Uterus (tissue), 4 donors: ENCODE data around the gene PYGL. TPM values are rescaled to one million over a fixed set of nuclear protein-coding genes. Genes with fewer than 3 reads are reported as not detected.

Experiments used
- DNase-seq, 2 donors: peaks; one replicate each; pipeline ENCODE4 v3.0.0-alpha.2; 2019 to 2020
- H3K27ac ChIP-seq, 2 donors: fragments of 200-600 bp; sonication (generic); 1 replicate in 1 of 2; 2 replicates in 1 of 2; pipeline ENCODE4 v1.5.1; 2016 to 2018
- H3K27me3 ChIP-seq, 2 donors: fragments of 200-600 bp; sonication (generic); one replicate each; pipeline ENCODE4 v1.5.1; 2018 to 2019; ENCODE audit warnings: control low read depth in 1 of 2
- H3K36me3 ChIP-seq, 2 donors: fragments of 200-600 bp; sonication (generic); one replicate each; pipeline ENCODE4 v1.5.1; 2019; ENCODE audit warnings: control low read depth in 1 of 2
- H3K4me1 ChIP-seq, 2 donors: fragments of 200-600 bp; sonication (generic); one replicate each; pipeline ENCODE4 v1.5.1; 2018 to 2019; ENCODE audit warnings: control low read depth in 1 of 2
- H3K4me3 ChIP-seq, 2 donors: fragments of 200-600 bp; sonication (generic); 1 replicate in 1 of 2; 2 replicates in 1 of 2; pipeline ENCODE4 v1.5.1; 2018 to 2019; ENCODE audit warnings: mild to moderate bottlenecking in 1 of 2
- H3K9me3 ChIP-seq, 2 donors: fragments of 200-600 bp; sonication (generic); one replicate each; pipeline ENCODE4 v1.5.1; 2019; ENCODE audit warnings: control low read depth in 1 of 2
- POLR2A ChIP-seq, 2 donors: fragments of 450-650 bp; IDR thresholded peaks; one replicate each; pipeline ENCODE4 v1.6.1; 2016; ENCODE audit warnings: antibody characterized with exemption in 2 of 2, mild to moderate bottlenecking in 1 of 2, moderate library complexity in 1 of 2
- intact Hi-C: fragments of 100-400 bp; cut with DNase I; formaldehyde crosslinking; loops from one replicate; pipeline ENCODE4 v1.15.1; 2023; ENCODE audit warnings: low total_unique reads
- total RNA-seq, 4 donors: library from RNA; depleted of rRNA in 3 of 4; stranded (reverse); fragments of >200 nt in 3 of 4; gene quantifications; one replicate each; pipeline versions ENCODE4 v1.1.0 to v1.2.4, GENCODE V29; 2014 to 2023
- TF ChIP-seq, protein P1 (sequence below), 4 experiments: fragments of 200-600 bp in 2 of 4; fragments of 450-650 bp in 2 of 4; sonication (generic) in 2 of 4; IDR thresholded peaks; one replicate each; pipeline ENCODE4 v1.5.1; 2016 to 2019; ENCODE audit warnings: antibody characterized with exemption in 4 of 4, mild to moderate bottlenecking in 2 of 4, moderate library complexity in 1 of 4
- donor health status: DM: yes; HTN: yes; CAD: no.

The PYGL gene
- total RNA-seq, 4 donors from 2014 or later, result 15.4 to 62.4 (median 35.2) TPM

DNA sequence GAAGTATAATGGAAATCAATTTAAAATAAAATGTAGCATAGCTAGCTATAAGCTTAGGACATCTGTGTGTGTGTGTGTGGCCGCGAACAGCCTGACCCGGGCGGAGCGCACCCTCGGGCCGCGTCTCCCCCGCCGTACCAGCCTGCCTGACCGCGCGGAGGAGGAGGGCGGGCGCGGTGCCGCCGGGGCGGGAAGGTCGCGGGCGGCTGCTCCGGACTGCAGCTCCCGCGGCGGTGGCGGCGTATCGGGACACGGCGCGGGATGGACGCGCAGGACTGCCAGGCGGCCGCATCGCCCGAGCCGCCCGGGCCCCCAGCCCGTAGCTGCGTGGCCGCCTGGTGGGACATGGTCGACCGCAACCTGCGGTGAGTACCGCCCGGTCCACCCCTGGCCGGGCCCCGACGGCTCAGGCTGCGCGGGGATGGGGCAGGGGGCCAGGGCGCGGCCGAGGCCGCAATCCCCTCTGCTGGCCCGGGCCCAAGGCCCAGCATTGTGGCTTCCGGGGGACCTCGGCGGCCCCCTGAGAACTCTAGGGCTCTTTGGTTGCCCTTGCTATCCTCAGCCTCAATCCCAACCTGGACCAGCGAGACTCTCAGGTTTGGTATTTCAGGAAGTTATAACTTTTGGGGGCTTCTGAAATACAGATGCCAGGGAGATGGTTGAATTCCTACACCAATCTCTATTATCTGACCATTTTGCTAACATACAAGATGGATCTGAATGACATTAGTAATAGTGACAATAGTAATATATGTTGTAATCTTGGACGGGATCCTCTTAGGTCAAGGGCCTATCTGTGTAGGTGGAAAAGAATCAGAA lies 72.2 kb downstream of the PYGL start, which contains the start of gene ABHD12B:
TSS of gene ABHD12B (plus strand) at position 140 of the 819 bp plus-strand sequence. CDS start at position 262, 122 bp downstream.
- no peak for DNase-seq
- no peak within 1 kb of the TSS for H3K27ac ChIP-seq
- H3K4me1 ChIP-seq, result peaks cover 0 to 6% of the 10 kb centered on the region in 2 donors
- H3K9me3 ChIP-seq, result no peaks in the 10 kb centered on the region
- H3K4me3 ChIP-seq, result no peak within 1 kb of the TSS
- no peaks in the 10 kb centered on the region for H3K27me3 ChIP-seq
- no peak for TF ChIP-seq POLR2A (IDR thresholded peaks at IDR 0.05)
- TF ChIP-seq, protein P1, sequence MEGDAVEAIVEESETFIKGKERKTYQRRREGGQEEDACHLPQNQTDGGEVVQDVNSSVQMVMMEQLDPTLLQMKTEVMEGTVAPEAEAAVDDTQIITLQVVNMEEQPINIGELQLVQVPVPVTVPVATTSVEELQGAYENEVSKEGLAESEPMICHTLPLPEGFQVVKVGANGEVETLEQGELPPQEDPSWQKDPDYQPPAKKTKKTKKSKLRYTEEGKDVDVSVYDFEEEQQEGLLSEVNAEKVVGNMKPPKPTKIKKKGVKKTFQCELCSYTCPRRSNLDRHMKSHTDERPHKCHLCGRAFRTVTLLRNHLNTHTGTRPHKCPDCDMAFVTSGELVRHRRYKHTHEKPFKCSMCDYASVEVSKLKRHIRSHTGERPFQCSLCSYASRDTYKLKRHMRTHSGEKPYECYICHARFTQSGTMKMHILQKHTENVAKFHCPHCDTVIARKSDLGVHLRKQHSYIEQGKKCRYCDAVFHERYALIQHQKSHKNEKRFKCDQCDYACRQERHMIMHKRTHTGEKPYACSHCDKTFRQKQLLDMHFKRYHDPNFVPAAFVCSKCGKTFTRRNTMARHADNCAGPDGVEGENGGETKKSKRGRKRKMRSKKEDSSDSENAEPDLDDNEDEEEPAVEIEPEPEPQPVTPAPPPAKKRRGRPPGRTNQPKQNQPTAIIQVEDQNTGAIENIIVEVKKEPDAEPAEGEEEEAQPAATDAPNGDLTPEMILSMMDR (IDR thresholded peaks at IDR 0.05), result no peak
- no peaks in the 10 kb centered on the region for H3K36me3 ChIP-seq
- intact Hi-C loops, result no loop called here

DNA sequence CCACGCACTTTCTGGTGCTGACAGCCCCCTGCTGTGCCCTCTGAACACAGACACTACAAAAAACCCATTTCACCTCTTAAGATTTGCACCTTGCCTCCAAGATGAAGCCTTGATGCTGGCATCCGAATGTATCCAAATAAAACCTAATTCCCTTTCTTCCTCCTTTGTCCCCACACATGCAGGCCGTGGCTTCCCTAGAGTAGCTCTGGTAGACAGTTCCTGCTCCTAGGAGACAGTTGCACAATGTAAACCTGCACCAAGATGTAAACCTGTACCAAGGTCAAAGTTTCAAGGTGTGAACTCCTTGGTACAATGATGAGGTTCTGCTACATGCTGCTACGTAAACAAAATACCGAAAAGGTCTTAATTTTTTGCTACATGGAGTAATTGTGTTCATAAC lies 73.1 kb downstream of the PYGL start:
- Histone ChIP-seq H3K4me1 (peaks cover 0 to 6% of the 10 kb centered on the region in 2 donors), H3K27ac (no peak overlapping the region), H3K9me3 (no peaks in the 10 kb centered on the region), H3K36me3 (no peaks in the 10 kb centered on the region), H3K27me3 (no peaks in the 10 kb centered on the region), H3K4me3 (no peak overlapping the region)
- TF ChIP-seq, protein P1 (IDR thresholded peaks at IDR 0.05), result no peak
- TF ChIP-seq POLR2A (IDR thresholded peaks at IDR 0.05), result no peak
- intact Hi-C loops, result no loop called here
- no peak for DNase-seq

DNA sequence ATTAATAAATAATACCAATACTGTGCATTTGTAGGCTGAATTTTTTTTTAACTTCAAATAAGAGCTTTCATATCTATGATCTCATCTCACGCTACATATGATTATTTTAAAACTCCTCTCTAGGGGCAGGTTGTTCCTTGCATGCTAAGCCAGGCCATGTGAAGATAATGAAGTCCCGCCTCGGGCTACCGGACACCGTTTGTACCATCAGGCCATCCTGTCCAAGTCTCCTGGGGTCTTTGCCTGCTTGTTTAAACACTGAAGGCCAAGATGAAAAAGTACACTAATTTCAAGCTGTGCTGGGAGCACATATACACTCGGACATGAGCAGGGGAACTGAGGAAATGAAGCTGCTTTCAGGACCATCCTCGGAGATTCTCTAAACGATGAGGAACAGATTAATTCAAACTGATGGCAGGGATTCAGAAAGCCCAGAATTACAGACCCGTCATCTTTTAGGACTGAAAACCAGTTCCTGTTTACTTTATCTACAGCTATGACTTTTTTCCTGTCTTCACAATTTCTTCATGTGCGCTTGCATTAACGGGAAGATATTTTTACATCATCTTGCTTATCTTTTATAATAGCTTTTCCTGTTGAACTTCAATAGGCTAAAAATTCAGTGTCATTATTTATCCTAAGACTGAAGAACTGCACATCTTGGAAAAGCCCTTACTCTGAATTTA lies 78.7 kb downstream of the PYGL start:
- H3K27ac ChIP-seq, result no peak overlapping the region
- TF ChIP-seq, protein P1 (IDR thresholded peaks at IDR 0.05), result no peak
- no peak for TF ChIP-seq POLR2A (IDR thresholded peaks at IDR 0.05)
- no peaks in the 10 kb centered on the region for H3K27me3 ChIP-seq
- no peaks in the 10 kb centered on the region for H3K4me1 ChIP-seq
- no peaks in the 10 kb centered on the region for H3K36me3 ChIP-seq
- no peak overlapping the region for H3K4me3 ChIP-seq
- intact Hi-C loops, result loop anchor here (10.0 kb wide), 1 partner anchor 251 kb away; no protein-coding TSS in a partner anchor
- no peaks in the 10 kb centered on the region for H3K9me3 ChIP-seq
- no peak for DNase-seq

DNA sequence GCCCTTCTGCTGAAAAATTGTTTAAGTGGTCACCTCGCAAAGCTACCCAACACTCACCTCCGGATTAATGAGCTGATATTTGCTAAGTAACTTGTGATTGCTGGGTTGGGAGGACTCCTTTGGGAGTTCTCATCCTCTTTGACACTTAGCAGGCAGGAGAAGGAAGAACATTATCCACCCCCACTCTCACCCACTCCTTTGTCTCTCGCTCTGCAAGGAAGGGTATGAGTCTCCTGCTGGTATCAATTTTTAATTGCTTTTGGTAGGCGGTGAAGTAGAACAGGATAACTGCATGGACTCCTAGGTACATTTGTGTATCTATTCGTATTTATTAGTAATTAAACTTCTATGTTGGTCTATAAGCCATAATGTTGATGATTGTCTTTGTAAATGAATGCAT lies 79.3 kb downstream of the PYGL start:
- H3K27me3 ChIP-seq, result no peaks in the 10 kb centered on the region
- no peak overlapping the region for H3K27ac ChIP-seq
- H3K9me3 ChIP-seq, result no peaks in the 10 kb centered on the region
- no peaks in the 10 kb centered on the region for H3K4me1 ChIP-seq
- intact Hi-C loops, result loop anchor here (10.0 kb wide), 1 partner anchor 250 kb away; no protein-coding TSS in a partner anchor
- no peak overlapping the region for H3K4me3 ChIP-seq
- no peaks in the 10 kb centered on the region for H3K36me3 ChIP-seq
- DNase-seq, result no peak
- no peak for TF ChIP-seq POLR2A (IDR thresholded peaks at IDR 0.05)
- TF ChIP-seq, protein P1 (IDR thresholded peaks at IDR 0.05), result no peak

DNA sequence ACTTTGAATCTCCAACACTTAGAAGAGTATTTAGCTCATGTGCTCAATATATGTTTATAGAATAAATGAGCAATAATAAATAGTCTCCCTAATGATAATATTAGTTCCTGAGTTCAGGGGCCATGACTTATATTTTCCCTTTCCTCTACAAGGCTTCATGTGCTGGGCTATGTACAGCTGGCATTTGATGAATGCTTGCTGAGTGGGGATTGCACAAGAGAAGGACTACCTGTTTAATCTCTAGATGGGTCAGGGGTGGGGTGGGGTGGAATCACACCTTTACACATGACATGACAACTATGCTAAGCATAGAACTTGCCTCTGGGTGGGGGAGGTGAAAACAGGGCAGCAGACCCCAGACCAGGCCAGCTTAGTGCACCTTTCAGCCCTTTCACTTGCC lies 80.0 kb downstream of the PYGL start:
- H3K4me3 ChIP-seq, result no peak overlapping the region
- H3K27me3 ChIP-seq, result no peaks in the 10 kb centered on the region
- no peak for DNase-seq
- no peaks in the 10 kb centered on the region for H3K9me3 ChIP-seq
- peaks cover 0 to 3% of the 10 kb centered on the region in 2 donors for H3K4me1 ChIP-seq
- intact Hi-C loops, result loop anchor here (10.0 kb wide), 1 partner anchor 249 kb away; no protein-coding TSS in a partner anchor
- TF ChIP-seq, protein P1 (IDR thresholded peaks at IDR 0.05), result no peak
- TF ChIP-seq POLR2A (IDR thresholded peaks at IDR 0.05), result no peak
- no peaks in the 10 kb centered on the region for H3K36me3 ChIP-seq
- H3K27ac ChIP-seq, result no peak overlapping the region
